HuH-7 (cell line): ENCODE results near the gene PMM1.
"Not testable (repeated sequence)": the region's sequence is repeated elsewhere in the genome, so short reads cannot be mapped to it uniquely, and the experiment has no call there.

ENCODE experiments used
- DNase-seq: peaks from one replicate; pipeline ENCODE4 v3.0.0; 2011; ENCODE audit warnings: low spot score

Gene PMM1

DNA sequence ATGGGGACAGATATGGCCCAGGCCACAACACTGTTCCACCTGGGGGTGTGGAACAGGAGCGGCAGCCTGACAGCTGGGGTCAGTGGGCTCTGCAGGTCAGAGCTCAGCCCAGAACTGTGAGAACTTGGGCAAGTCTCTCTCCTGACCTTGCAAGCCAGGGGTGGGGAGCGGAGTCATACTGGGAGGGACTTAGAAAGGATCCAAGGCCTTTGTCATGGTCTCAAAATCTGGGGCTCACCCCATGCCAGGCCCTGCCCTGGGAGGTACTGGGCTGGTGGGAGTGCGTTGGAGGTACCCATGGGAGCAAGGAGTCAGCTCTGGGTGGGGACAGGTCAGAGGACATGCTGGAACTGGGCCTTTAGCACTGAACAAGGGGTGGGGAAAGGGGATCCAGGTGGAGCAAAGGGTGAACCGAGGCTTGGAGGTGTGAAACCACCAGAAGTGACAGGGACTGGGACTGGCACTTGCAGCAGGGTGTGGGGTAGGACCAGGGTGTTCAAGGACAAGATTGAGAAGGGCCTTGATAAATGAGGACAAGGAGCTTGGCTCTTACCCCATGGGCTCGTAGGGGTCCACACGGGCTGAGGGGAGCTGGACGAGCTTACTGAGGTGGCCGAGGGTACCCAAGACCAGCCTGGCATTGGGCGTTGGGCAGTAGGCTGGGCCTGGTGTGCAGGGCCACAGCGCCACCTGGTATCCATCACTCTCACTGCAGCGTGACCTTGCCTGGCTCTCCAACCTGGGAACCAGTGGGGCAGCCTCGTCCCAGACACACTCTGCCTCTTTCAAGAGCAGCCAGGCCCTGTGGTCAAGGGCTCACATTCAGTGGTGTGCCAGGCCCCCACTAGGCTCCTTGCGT lies 7.4 kb upstream of the PMM1 start:
- peak; percentile 78 for DNase-seq

DNA sequence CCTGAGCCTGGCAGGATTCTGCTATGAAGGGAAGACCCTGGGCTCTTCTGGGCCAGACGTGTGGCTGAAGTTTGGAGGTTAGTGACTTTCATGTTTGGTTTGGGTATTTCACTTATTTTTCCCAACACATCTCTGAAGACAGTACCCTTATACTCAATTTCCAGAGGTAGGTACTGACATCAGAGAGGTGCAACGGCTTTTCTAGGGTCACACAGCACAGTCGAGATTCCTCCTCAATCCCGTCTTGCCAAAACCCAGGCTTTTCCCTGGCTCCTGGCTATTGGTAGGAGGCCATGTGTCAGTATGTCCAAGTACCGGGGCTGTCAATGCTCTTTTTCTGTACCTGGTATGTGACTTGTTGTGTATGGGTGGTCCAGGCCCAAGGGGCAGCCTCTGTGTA lies 6.1 kb upstream of the PMM1 start:
- no peak for DNase-seq

DNA sequence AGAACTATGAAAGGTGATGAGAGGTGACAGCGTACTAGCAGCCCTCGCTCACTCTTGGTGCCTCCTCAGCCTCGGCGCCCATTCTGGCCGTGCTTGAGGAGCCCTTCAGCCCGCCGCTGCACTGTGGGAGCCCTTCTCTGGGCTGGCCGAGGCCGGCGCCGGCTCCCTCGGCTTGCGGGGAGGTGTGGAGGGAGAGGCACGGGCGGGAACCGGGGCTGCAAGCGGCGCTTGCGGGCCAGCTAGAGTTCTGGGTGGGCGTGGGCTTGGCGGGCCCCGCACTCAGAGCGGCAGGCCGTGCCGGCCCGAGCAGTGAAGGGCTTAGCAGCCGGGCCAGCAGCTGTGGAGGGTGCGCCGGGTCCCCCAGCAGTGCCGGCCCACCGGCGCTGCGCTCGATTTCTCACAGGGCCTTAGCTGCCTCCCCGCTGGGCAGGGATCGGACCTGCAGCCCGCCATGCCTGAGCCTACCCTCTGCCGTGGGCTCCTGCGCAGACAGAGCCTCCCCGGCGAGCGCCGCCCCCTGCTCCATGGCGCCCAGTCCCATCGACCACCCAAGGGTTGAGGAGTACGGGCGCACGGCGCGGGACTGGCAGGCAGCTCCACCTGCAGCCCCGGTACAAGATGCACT lies 3.8 kb upstream of the PMM1 start:
- not testable (repeated sequence) for DNase-seq

DNA sequence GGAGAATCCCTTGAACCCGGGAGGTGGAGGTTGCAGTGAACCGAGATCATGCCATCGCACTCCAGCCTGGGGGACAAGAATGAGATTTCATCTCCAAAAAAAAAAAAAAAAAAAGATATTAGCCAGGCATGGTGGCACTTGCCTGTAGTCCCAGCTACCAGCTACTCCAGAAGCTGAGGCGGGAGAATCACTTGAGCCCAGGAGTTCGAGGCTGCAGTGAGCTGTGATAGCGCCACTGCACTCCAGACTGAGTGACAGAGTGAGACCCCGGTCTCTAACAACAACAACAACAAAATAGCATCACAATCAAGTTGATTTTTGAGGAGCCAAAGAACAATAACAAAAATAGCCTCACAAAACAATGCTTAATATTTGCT lies 2.3 kb downstream of the PMM1 start:
- no peak for DNase-seq

DNA sequence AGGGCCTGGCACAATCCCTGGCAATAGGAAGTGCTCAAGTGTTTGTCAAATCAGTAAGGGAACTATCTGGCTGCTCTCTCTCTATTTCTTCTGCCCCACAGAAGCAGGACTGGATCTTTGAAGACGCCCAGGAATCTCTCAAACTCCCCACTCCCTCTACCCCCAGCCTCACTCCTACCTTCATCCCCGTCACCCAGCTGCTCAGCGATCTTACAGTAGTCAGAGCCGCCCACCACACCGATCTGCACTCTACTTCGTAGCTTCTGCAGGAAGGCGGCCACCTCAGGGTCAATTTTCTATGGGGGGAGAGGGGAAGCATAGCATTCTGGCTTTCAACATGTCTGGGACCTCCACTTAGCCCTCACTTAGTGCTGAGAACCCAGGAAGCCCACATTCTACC lies 3.7 kb downstream of the PMM1 start:
- no peak for DNase-seq

DNA sequence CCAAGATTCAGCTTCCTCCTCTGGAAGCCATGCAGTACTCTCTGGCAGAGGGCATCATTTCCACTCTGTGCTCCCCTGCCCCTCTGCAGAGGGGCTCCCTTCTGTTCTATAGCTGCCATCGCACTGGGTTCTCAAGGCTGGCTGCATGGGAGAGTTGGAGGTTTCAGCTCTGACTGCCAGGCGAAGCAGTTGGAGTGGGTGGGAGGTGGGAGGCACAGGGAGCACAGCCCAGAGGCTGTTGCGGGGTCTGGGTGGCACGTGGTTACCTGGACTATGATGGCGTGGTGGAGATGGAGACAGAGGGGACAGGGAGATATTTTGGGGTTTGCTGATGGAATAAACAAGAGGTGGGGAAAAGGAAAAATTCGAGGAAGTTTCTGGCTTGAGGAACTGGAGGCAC lies 4.8 kb downstream of the PMM1 start:
- no peak for DNase-seq

DNA sequence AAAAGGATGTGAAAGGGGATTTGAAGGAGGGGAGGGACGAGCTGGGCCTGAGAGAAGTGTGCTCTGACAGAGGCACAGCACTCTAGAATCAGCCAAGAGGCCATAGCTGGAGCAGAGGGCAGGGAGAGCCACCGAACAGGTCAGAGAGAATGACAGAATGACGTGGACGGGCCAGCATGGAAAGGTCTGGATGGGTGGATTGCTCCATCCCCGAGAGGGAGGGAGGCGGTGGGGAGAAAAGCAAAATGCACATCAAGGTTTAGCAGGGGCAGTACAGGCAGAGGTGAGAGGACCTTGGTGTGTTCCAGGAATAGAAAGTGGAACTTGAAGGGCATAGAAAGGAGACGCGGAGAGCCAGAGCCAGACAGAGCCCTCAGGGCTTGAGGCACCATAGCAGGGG lies 6.9 kb downstream of the PMM1 start:
- no peak for DNase-seq

DNA sequence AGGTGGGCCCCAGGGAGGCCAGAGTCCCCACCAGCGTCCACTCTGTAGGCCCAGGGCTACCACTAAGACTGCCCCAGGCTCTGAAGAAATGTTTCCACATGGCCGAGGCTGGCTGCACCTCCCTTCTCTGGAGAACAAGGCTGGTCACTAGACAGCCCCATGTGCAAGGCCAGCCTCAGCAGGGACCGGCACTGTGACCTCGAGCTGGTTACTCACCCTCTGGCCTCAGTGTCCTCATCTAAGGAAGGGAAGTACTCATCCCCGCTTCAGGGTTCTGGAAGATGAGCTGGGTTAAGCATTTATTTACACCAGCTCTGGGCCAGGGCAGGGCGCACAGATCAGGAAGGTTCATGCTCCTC lies 9.7 kb downstream of the PMM1 start:
- DNase-seq = no peak

DNA sequence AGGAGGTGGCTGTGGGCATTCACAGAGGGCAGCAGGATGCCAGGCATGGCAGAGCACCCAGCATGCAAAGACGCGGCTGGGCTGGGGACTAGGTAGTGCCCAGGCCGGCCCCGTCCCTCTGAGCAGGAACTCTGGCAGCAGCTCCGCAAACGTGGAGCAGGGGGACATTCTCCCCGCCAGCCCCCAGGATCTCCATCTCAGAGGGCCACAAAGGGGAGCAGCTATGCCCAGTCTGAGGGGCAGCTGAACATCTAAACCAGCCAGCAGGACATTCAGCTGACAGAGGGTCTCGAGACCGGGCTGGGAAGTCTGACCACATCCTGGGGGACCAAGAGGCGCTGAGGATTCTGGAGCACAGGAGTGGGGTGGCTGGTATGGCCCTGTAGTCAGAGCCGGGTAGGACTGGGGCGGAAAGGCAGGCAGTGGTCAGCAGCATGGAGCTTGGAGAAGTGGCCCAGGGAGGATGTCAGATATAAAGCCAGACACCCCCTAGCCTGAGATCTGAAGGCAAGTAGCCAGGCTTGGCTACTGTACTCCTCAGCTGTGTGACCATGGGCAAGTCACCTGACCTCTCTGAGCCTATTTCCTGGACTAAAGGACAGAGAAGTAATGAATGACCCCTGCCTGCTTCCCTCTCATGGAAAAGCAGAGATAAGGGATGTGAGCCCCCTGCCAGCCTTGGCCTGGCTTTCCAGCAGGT lies 10.2 kb downstream of the PMM1 start:
- no peak for DNase-seq

DNA sequence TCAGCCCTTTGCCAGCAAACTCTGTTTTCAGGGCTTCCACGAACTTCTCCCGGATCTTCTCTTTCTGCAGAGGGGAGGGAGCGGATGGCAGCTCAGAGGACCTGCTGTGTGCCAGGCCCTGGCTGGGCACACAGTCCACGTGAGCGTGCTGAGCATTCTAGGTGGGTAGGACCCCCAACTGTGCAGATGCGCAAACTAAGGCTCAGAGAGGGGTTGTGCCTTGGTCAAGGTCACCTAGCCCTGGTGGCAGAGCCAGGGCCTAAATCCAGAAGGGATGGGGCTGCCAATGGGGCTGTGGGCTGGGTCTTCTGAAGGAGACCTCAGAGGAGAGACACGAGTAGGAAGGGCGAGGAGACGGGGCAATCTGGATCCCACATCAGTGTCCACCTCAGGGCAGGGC lies 10.8 kb downstream of the PMM1 start:
- no peak for DNase-seq

DNA sequence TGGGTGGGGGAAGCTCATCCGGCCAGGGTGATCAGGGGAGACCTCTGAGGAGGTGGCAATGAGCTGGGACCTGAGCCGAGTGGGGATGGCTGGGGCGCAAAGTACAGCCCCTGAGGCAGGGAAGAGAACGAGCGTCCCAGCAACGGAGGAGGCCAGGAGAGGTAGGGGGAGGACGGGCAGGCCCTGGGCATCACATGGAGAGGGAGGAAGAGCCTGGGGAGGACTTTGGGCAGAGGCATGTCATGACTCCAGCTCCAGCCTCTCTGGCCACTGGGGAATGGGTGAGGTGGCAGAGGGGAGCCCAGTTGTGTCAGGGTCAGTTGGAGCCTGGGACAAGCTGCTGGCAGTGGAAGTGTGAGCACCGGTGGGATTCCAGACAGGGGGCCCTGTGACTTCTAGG lies 11.5 kb downstream of the PMM1 start:
- no peak for DNase-seq

DNA sequence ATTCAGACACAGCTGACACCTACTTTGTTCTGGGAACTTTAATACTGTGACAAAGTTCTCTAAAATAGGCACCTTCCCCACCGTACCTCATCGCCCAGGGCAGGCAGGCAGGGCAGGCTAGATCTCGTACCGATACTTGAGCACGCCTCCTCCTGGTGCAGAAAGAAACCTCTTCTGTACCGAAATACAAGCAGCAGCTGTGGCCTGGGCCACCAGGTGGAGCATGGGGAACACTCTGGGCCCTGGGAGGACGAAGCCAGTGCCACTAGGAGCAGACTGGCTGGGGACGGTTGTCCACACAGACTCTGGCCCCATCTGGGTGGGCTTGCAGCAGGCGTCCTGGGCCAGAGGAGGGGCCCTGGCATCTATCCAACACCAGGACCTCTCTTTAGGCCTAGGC lies 12.8 kb downstream of the PMM1 start:
- DNase-seq = peak; percentile 94

DNA sequence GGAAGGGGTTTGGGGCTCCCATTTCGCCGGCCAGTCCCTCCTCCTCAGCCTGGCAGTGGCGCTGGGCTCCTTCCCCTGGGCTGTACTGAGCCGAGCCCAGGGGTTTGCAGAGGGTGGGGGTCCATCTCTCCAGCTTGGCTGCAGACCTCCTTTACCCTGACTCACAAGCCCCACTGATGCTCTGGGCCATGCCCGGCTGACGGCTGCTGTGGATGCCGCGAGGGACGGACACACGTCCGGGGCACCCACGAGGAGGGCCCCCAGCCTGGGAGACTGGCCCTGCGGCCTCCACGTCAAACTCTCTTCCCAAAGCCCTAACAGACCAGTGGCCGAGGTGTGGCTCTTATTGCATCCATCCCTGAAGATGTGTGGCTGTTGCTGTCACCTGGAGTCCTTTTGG lies 14.1 kb downstream of the PMM1 start:
- DNase-seq = no peak

DNA sequence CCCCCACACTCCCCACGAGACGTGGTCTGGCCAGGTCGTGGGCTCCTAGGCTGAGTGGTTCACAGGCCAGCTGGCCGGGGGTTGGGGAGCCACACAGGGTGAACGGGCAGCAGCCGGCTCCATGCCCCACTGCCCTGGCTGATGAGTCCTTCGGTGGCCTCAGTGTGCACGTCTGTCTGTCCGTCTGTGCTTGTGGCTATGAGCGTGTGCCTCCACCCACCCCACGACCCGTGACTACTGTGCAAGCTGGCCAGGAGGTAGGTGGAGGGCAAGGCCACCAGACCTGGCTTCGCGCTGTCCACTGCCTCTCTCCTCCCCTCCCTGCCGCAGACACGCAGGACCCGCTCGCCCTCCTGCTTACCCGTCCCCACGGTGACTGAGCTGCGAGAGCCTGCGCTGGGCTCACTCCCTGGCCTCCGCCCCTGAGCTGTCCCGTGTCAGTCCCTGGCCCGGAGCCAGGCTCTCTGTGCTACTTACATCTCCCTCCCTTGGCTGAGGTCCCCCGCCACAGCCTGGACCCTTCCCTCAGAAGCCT lies 14.7 kb downstream of the PMM1 start:
- DNase-seq = no peak

DNA sequence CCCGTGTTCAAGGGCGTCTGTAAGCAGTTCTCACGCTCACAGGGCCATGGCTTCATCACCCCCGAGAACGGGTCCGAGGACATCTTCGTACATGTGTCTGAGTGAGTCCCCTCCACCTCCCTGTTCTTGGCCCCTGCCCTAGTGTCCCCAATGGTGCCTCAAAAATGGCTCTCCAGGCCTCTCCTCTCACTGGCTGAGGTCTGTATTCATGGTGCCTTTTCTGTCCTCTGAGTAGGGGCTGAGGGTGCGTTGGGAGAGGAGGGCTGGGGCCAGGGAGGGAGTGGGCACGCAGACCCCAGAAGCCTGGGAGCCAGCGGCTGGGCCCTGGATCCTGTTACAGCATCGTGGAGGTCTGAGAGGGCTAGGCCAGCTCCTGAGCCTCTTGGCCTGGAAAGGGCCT lies 16.0 kb downstream of the PMM1 start:
- DNase-seq = no peak

DNA sequence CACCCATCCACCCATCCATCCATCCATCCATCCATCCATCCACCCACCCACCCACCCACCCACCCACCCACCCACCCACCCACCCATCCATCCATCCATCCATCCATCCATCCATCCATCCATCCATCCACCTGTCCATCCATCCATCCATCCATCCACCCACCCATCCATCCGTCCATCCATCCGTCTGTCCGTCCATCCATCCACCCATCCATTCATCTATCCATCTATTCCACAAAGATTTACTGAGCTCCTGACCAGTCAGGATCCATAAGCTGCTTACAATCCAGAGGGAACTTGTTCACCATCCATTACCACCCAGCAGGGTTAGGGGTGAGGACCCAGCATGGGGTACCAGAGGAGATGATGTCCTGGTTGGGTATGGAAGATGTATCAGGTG lies 17.3 kb downstream of the PMM1 start:
- DNase-seq = not testable (repeated sequence)

DNA sequence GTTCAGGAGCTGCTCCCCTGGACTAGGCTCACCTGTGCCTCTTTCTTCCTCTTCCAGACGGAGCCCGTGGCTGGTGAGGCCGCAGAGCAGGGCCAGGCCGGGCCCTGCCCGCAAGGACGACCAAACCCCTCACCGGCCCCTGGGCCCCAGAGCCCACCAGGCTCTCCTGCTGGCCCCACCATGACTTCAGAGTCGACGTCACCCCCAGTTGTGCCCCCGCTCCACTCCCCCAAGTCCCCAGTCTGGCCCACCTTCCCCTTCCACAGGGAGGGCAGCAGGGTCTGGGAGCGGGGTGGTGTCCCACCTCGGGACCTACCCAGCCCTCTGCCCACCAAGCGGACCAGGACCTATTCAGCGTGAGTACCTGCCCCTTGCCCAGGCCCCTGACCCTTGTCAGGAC lies 17.9 kb downstream of the PMM1 start:
- no peak for DNase-seq

DNA sequence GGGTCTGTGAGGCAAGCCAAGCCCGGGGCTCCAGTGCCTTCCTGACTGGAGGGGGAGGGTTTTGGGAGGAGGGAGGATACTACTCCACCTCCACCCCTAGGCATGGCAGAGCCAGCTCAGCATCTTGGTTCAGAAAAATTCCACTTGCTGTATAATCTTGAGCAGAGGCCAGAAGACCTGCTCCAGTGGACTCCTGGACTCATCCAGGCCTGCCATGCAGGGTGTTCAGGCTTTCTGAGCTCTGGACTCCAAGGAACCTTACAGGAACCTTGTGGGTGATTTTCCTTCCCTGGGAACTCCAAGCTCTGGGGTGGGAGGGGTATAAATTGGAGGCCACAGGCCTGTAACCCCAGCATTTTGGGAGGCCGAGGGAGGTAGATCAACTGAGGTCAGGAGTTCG lies 19.4 kb downstream of the PMM1 start:
- DNase-seq = no peak

DNA sequence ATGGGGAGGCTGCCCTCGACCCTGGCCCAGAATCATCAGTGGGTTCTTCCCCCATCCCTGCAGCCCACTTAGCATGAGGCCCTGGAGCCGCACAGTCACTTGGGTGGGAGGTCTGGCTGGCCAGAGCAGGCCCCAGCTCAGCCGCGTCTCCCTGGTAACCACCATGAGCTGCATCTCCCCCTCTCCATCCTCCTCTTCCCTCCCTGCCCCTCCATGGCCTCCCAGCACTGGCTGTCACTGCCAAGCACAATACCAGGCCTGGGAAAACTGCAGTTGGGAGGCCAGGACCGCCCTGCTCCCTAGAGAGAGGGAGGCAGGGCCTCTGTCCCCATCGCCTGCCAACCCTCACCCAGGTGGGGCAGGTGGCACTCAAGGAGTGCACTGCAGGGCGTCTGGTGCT lies 20.8 kb downstream of the PMM1 start:
- no peak for DNase-seq

DNA sequence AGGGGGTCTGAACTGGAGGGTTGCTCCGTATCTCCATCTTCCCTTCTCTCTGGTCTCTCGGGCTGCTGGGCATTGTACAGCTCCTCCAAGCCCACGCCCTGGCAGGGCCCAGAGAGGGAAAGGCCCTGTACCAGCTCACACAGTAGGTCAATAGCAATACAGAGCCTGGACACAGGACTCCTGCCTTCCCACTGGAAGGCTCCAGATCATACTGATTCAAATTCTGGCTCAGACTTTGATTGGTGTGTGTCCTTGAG lies 22.2 kb downstream of the PMM1 start:
- DNase-seq = no peak

DNA sequence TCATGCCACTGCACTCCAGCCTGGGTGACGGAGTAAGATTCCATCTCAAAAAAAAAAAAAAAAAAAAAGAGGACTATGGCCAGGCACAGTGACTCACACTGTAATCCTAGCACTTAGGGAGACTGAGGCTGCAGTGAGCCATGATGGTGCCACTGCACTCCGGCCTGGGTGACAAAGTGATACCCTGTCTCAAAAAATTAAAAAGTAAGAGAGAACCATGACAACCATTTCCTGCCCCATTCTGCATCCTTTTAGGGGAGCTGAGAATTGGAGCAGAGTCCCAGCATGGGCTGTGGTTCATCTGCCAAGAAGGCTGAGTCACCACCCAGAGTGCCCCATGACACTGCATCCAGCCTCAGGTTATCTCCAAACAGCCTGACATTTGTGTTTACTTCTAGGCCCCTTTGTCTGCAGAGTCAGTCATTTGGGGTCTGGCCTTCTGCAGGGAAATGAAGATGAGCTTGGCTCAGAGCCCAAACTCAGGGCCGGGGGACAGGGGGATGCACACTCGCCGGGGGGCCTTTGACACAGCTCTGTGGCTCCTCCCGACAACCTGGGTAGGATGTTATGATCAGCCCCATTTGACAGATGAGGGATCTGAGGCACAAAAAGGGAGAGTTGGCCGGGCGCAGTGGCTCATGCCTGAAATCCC lies 24.1 kb downstream of the PMM1 start:
- no peak for DNase-seq

DNA sequence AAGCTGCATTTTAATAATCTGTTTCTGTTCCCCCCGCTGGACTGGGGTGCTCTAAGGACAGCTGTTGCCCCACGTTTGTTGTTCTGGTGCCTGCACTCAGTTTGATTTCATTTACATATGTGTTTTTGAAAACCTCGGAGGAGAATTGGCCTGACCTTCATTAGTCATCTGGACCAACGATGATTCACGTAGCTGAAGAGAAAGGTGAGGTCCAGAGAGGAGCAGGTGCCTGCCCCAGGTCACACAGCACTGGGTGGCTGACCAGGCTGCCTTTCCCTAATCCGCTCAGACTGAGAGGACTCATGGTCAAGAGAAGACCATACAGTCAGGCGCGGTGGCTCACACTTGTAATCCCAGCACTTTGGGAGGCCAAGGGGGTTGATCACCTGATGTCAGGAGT lies 25.1 kb downstream of the PMM1 start:
- no peak for DNase-seq
